Measurements from ENCODE around the gene SLCO4A1. TPM values are rescaled to one million over a fixed set of nuclear protein-coding genes. Genes with fewer than 3 reads are reported as not detected.

The SLCO4A1 gene
- total RNA-seq, 1 experiment from 2014 or later: 27.0 TPM

- DNase-seq (ENCODE audit: unreplicated experiment): no peak
- Mint-ChIP-seq H3K27ac (ENCODE audit: low read depth, unreplicated experiment) (no peak overlapping the region), H3K4me3 (ENCODE audit: unreplicated experiment) (no peak overlapping the region), H3K9me3 (ENCODE audit: unreplicated experiment) (no peaks in the 10 kb centered on the region), H3K36me3 (ENCODE audit: insufficient read depth, unreplicated experiment) (no peaks in the 10 kb centered on the region), H3K27me3 (ENCODE audit: insufficient read depth, unreplicated experiment) (peaks cover 13% of the 10 kb centered on the region), H3K4me1 (ENCODE audit: insufficient read depth, unreplicated experiment) (no peaks in the 10 kb centered on the region)
- POLR2A ChIA-PET: interaction anchor here (0.7 to 0.9 kb wide), 2 partner anchors 159 to 571 kb away, joined by 3 to 7 read pairs; partner anchors contain the start of gene MRGBP
- BruUV-seq (replicated peaks): no TSS peak
- CTCF ChIA-PET: interaction anchor here (0.6 to 1.0 kb wide), 3 partner anchors 12 to 307 kb away, joined by 3 to 4 read pairs (median 4); no protein-coding TSS in a partner anchor
- TF ChIP-seq CTCF (IDR thresholded peaks at IDR 0.05; ENCODE audit: unreplicated experiment): no peak
- intact Hi-C loops (cut with micrococcal nuclease): no loop called here
These were observed 5.2 kb upstream of the SLCO4A1 start for GRCh38 chr20:62637110-62637509.

- CTCF ChIA-PET: interaction anchor here (0.6 to 0.8 kb wide), 3 partner anchors 21 to 308 kb away, joined by 3 to 4 read pairs (median 3); no protein-coding TSS in a partner anchor
These were observed 4.7 kb upstream of the SLCO4A1 start for GRCh38 chr20:62637521-62638054.

GRCh38 chr20:62638055-62638570 lies 4.2 kb upstream of the SLCO4A1 start:
- CTCF ChIA-PET: interaction anchor here (0.6 to 0.7 kb wide), 2 partner anchors 32 to 33 kb away, joined by 3 to 4 read pairs; no protein-coding TSS in a partner anchor
- DNase-seq (ENCODE audit: unreplicated experiment): no peak
- POLR2A ChIA-PET: interaction anchor here (0.5 to 2.4 kb wide), 2 partner anchors 14 to 958 kb away, joined by 3 to 19 read pairs; no protein-coding TSS in a partner anchor
- peaks cover 3% of the 10 kb centered on the region for H3K27me3 Mint-ChIP-seq (ENCODE audit: insufficient read depth, unreplicated experiment)
- intact Hi-C loops (cut with micrococcal nuclease): no loop called here
- H3K9me3 Mint-ChIP-seq (ENCODE audit: unreplicated experiment): no peaks in the 10 kb centered on the region
- H3K36me3 Mint-ChIP-seq (ENCODE audit: insufficient read depth, unreplicated experiment): no peaks in the 10 kb centered on the region
- no peak overlapping the region for H3K27ac Mint-ChIP-seq (ENCODE audit: low read depth, unreplicated experiment)
- no peak for TF ChIP-seq CTCF (IDR thresholded peaks at IDR 0.05; ENCODE audit: unreplicated experiment)
- no peaks in the 10 kb centered on the region for H3K4me1 Mint-ChIP-seq (ENCODE audit: insufficient read depth, unreplicated experiment)
- BruUV-seq (replicated peaks): no TSS peak
- H3K4me3 Mint-ChIP-seq (ENCODE audit: unreplicated experiment): no peak overlapping the region

More at GRCh38 chr20:62637521-62638054, 4.7 kb upstream of the SLCO4A1 start:
- no TSS peak for BruUV-seq (replicated peaks)
- Mint-ChIP-seq H3K36me3 (ENCODE audit: insufficient read depth, unreplicated experiment) (no peaks in the 10 kb centered on the region), H3K27ac (ENCODE audit: low read depth, unreplicated experiment) (no peak overlapping the region), H3K4me1 (ENCODE audit: insufficient read depth, unreplicated experiment) (no peaks in the 10 kb centered on the region), H3K4me3 (ENCODE audit: unreplicated experiment) (no peak overlapping the region), H3K9me3 (ENCODE audit: unreplicated experiment) (no peaks in the 10 kb centered on the region), H3K27me3 (ENCODE audit: insufficient read depth, unreplicated experiment) (peaks cover 8% of the 10 kb centered on the region)
- intact Hi-C loops (cut with micrococcal nuclease): no loop called here
- POLR2A ChIA-PET: interaction anchor here (0.5 to 0.9 kb wide), 3 partner anchors 159 to 958 kb away, joined by 3 to 7 read pairs (median 3); partner anchors contain the start of gene MRGBP
- DNase-seq (ENCODE audit: unreplicated experiment): no peak
- TF ChIP-seq CTCF (IDR thresholded peaks at IDR 0.05; ENCODE audit: unreplicated experiment): no peak

GRCh38 chr20:62638679-62639406 lies 3.5 kb upstream of the SLCO4A1 start:
- no peaks in the 10 kb centered on the region for H3K9me3 Mint-ChIP-seq (ENCODE audit: unreplicated experiment)
- no peak overlapping the region for H3K4me3 Mint-ChIP-seq (ENCODE audit: unreplicated experiment)
- no peak overlapping the region for H3K27ac Mint-ChIP-seq (ENCODE audit: low read depth, unreplicated experiment)
- no TSS peak for BruUV-seq (replicated peaks)
- no peak for DNase-seq (ENCODE audit: unreplicated experiment)
- H3K36me3 Mint-ChIP-seq (ENCODE audit: insufficient read depth, unreplicated experiment): no peaks in the 10 kb centered on the region
- CTCF ChIA-PET: interaction anchor here (0.6 to 1.1 kb wide), 3 partner anchors 29 to 142 kb away, joined by 4 read pairs; no protein-coding TSS in a partner anchor
- H3K4me1 Mint-ChIP-seq (ENCODE audit: insufficient read depth, unreplicated experiment): no peaks in the 10 kb centered on the region
- no peaks in the 10 kb centered on the region for H3K27me3 Mint-ChIP-seq (ENCODE audit: insufficient read depth, unreplicated experiment)
- no peak for TF ChIP-seq CTCF (IDR thresholded peaks at IDR 0.05; ENCODE audit: unreplicated experiment)
- POLR2A ChIA-PET: interaction anchor here (2.4 kb wide), 1 partner anchor 15 kb away, joined by 19 read pairs; no protein-coding TSS in a partner anchor
- intact Hi-C loops (cut with micrococcal nuclease): no loop called here
